ENCODE data around the gene SPATA2. TPM values are rescaled to one million over a fixed set of nuclear protein-coding genes. Genes with fewer than 3 reads are reported as not detected.
"Not testable (repeated sequence)": the region's sequence is repeated elsewhere in the genome, so short reads cannot be mapped to it uniquely, and the experiment has no call there.

SPATA2 gene, protein sequence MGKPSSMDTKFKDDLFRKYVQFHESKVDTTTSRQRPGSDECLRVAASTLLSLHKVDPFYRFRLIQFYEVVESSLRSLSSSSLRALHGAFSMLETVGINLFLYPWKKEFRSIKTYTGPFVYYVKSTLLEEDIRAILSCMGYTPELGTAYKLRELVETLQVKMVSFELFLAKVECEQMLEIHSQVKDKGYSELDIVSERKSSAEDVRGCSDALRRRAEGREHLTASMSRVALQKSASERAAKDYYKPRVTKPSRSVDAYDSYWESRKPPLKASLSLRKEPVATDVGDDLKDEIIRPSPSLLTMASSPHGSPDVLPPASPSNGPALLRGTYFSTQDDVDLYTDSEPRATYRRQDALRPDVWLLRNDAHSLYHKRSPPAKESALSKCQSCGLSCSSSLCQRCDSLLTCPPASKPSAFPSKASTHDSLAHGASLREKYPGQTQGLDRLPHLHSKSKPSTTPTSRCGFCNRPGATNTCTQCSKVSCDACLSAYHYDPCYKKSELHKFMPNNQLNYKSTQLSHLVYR
- 3.2 and 3.3 TPM in 2 replicates for total RNA-seq

DNA sequence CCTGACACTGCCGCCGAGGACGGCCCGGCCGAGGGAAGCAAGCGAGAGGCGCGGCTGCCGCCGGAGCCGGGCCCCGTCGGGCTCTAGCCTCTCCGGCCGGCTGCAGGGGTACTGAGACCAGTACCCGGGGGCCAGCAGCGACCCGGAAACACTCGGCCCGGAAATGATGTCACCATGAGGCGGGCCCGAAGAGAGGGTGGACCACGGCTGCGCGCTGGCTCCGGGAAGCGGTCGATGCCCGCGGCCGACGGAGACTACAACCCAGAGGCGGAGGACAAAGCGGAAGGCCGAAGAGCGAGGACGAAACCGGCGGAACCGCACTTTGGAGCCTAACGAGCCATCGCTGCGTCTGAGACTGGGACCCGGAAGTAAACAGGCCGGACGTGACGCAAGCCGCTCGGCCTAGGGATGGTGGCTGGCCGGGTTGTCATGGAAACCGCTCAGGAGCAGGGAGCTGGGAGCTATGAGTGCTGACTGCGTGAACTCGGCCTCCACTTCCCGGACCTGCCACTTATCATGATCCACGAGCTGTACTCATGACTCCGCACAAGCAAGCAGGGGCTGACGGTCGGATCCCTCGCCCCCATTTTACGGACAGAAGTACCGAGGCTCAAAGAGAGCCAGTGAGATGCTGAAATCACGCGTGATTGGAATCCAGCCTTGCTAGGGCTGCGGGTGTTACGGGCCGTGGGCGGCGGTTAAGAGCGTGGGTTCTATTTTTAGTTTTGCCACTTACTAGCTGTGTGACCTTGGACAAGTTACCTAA, at the start of gene SPATA2:
Gene SPATA2 (minus strand): TSS at position 150 of the 766 bp plus-strand sequence. CDS start 7,039 bp downstream, outside the sequence.
- H3K4me1 ChIP-seq (ENCODE audit: insufficient read depth, low read length) = peaks cover 28% of the 10 kb centered on the region
- H3K36me3 ChIP-seq (ENCODE audit: insufficient read depth, low read length) = no peaks in the 10 kb centered on the region
- H3K79me2 ChIP-seq (ENCODE audit: insufficient read depth, low read length) = peaks cover 44% of the 10 kb centered on the region
- no peaks in the 10 kb centered on the region for H3K27me3 ChIP-seq (ENCODE audit: insufficient read depth, low read length)
- no peaks in the 10 kb centered on the region for H3K9me3 ChIP-seq (ENCODE audit: low read depth, low read length)
- DNase-seq (ENCODE audit: insufficient read length, low spot score, missing footprints) = peak; percentile 99
- H4K20me1 ChIP-seq (ENCODE audit: insufficient read depth, low read length) = peaks cover 39% of the 10 kb centered on the region
- H3K4me3 ChIP-seq (ENCODE audit: insufficient read depth, low read length) = peak within 1 kb of the TSS; percentile 95
- peak within 1 kb of the TSS; percentile 100 for H3K27ac ChIP-seq (ENCODE audit: low read depth, low read length)
- peak within 1 kb of the TSS; percentile 97 for H2AFZ ChIP-seq (ENCODE audit: low read length)
- H3K4me2 ChIP-seq (ENCODE audit: insufficient read depth, low read length) = peak within 1 kb of the TSS; percentile 100
- TF ChIP-seq, protein P1, sequence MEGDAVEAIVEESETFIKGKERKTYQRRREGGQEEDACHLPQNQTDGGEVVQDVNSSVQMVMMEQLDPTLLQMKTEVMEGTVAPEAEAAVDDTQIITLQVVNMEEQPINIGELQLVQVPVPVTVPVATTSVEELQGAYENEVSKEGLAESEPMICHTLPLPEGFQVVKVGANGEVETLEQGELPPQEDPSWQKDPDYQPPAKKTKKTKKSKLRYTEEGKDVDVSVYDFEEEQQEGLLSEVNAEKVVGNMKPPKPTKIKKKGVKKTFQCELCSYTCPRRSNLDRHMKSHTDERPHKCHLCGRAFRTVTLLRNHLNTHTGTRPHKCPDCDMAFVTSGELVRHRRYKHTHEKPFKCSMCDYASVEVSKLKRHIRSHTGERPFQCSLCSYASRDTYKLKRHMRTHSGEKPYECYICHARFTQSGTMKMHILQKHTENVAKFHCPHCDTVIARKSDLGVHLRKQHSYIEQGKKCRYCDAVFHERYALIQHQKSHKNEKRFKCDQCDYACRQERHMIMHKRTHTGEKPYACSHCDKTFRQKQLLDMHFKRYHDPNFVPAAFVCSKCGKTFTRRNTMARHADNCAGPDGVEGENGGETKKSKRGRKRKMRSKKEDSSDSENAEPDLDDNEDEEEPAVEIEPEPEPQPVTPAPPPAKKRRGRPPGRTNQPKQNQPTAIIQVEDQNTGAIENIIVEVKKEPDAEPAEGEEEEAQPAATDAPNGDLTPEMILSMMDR (IDR thresholded peaks at IDR 0.05; ENCODE audit: extremely low read depth, low read depth, low read length) = no peak

DNA sequence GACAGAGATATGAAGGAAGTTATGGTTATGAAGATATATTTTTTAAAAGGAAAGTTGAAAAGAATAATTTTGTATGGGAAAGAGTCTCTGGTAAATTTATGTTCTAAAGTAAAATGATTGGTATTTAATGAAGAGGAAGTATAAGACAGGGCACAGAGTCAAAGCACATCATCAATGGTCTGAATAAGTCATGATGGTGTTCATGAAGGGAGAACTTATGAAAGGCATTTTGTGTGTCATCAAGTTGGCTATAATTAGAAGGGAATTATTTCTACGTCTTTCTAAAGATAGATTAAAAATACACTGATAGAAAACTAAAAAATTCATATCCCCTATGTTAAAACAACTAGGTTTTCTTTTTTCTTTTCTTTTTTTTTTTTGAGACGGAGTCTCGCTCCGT, 46.1 kb upstream of the SPATA2 start:
- no peaks in the 10 kb centered on the region for H4K20me1 ChIP-seq (ENCODE audit: insufficient read depth, low read length)
- H3K4me3 ChIP-seq (ENCODE audit: insufficient read depth, low read length) = no peak overlapping the region
- no peaks in the 10 kb centered on the region for H3K27me3 ChIP-seq (ENCODE audit: insufficient read depth, low read length)
- no peaks in the 10 kb centered on the region for H3K4me1 ChIP-seq (ENCODE audit: insufficient read depth, low read length)
- no peak for DNase-seq (ENCODE audit: insufficient read length, low spot score, missing footprints)
- H3K9me3 ChIP-seq (ENCODE audit: low read depth, low read length) = no peaks in the 10 kb centered on the region
- H3K36me3 ChIP-seq (ENCODE audit: insufficient read depth, low read length) = no peaks in the 10 kb centered on the region
- H3K79me2 ChIP-seq (ENCODE audit: insufficient read depth, low read length) = no peaks in the 10 kb centered on the region
- H3K27ac ChIP-seq (ENCODE audit: low read depth, low read length) = no peak overlapping the region
- H3K4me2 ChIP-seq (ENCODE audit: insufficient read depth, low read length) = no peak overlapping the region
- no peak overlapping the region for H2AFZ ChIP-seq (ENCODE audit: low read length)
- TF ChIP-seq, protein P1 (IDR thresholded peaks at IDR 0.05; ENCODE audit: extremely low read depth, low read depth, low read length) = no peak

DNA sequence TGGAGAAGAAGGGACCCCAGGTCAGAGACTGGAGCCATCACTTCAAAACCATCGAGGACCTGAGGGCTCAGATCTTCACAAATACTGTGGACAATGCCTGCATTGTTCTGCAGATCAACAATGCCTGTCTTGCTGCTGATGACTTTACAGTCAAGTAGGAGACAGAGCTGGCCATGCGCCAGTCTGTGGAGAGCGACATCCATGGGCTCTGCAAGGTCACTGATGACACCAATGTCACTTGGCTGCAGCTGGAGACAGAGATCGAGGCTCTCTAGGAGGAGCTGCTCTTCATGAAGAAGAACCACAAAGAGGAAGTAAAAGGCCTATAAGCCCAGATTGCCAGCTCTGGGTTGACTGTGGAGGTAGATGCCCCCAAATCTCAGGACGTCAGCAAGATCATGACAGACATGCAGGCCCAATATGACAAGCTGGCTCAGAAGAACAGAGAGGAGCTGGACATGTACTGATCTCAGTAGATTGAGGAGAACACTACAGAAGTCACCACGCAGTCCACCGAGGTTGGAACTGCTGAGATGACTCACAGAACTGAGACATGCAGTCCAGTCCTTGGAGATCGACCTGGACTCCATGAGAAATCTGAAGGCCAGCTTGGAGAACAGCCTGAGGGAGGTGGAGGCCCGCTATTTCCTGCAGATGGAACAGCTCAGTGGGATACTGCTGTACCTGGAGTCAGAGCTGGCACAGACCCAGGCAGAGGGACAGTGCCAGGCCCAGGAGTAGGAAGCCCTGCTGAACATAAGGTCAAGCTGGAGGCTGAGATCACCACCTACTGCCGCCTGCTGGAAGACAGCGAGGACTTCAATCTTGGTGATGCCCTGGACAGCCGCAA, 42.0 kb upstream of the SPATA2 start:
- H3K36me3 ChIP-seq (ENCODE audit: insufficient read depth, low read length) = peaks cover 36% of the 10 kb centered on the region
- H3K4me3 ChIP-seq (ENCODE audit: insufficient read depth, low read length); H3K27me3 ChIP-seq (ENCODE audit: insufficient read depth, low read length); H3K79me2 ChIP-seq (ENCODE audit: insufficient read depth, low read length); H3K9me3 ChIP-seq (ENCODE audit: low read depth, low read length); H3K27ac ChIP-seq (ENCODE audit: low read depth, low read length); DNase-seq (ENCODE audit: insufficient read length, low spot score, missing footprints); H3K4me2 ChIP-seq (ENCODE audit: insufficient read depth, low read length); H2AFZ ChIP-seq (ENCODE audit: low read length); H3K4me1 ChIP-seq (ENCODE audit: insufficient read depth, low read length): not testable (repeated sequence)
- H4K20me1 ChIP-seq (ENCODE audit: insufficient read depth, low read length) = peaks cover 12% of the 10 kb centered on the region

DNA sequence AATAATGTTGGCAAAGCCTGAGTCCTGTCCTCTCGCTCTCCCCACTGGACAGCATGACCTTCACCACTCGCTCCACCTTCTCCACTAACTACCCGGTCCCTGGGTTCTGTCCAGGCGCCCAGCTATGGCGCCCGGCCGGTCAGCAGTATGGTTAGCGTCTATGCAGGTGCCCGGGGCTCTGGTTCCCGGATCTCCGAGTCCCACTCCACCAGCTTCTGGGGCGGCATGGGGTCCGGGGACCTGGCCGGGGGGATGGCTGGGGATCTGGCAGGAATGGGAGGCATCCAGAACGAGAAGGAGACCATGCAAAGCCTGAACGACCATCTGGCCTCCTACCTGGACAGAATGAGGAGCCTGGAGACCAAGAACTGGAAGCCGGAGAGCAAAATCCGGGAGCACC, 41.4 kb upstream of the SPATA2 start:
- TF ChIP-seq, protein P1 (IDR thresholded peaks at IDR 0.05; ENCODE audit: extremely low read depth, low read depth, low read length) = no peak

DNA sequence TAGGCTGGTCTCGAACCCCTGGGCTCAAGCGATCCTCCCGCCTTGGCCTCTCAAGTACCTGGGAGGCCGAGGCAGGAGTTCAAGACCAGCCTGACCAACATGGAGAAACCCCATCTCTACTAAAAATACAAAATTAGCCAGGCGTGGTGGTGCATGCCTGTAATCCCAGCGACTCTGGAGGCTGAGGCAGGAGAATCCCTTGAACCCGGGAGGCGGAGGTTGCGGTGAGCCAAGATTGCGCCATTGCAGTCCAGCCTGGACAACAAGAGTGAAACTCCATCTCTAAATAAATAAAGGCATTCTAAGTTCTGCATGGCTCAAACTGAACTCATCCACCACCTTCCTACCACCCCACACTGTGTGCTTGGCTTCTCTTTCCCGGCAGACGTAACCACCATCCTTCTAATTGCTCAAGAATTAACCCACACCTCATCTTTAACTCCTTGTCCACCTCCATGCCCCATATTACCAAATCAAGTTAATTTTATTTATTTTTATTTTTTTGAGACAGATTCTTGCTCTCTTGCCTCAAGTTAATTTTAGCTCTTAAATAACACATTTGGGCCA, 40.6 kb upstream of the SPATA2 start:
- H3K27me3 ChIP-seq (ENCODE audit: insufficient read depth, low read length); DNase-seq (ENCODE audit: insufficient read length, low spot score, missing footprints); H3K4me3 ChIP-seq (ENCODE audit: insufficient read depth, low read length); H3K4me2 ChIP-seq (ENCODE audit: insufficient read depth, low read length); H2AFZ ChIP-seq (ENCODE audit: low read length); H3K79me2 ChIP-seq (ENCODE audit: insufficient read depth, low read length); H3K27ac ChIP-seq (ENCODE audit: low read depth, low read length); H3K9me3 ChIP-seq (ENCODE audit: low read depth, low read length): not testable (repeated sequence)
- Histone ChIP-seq H3K36me3 (ENCODE audit: insufficient read depth, low read length) (peaks cover 42% of the 10 kb centered on the region), H4K20me1 (ENCODE audit: insufficient read depth, low read length) (peaks cover 21% of the 10 kb centered on the region), H3K4me1 (ENCODE audit: insufficient read depth, low read length) (peaks cover 14% of the 10 kb centered on the region)

More for the DNA sequence above, 41.4 kb upstream of the SPATA2 start:
- no peak overlapping the region for H3K27ac ChIP-seq (ENCODE audit: low read depth, low read length)
- peaks cover 5% of the 10 kb centered on the region for H3K79me2 ChIP-seq (ENCODE audit: insufficient read depth, low read length)
- H3K4me2 ChIP-seq (ENCODE audit: insufficient read depth, low read length) = no peak overlapping the region
- no peak overlapping the region for H2AFZ ChIP-seq (ENCODE audit: low read length)
- no peak for DNase-seq (ENCODE audit: insufficient read length, low spot score, missing footprints)
- H3K4me3 ChIP-seq (ENCODE audit: insufficient read depth, low read length) = no peak overlapping the region
- peaks cover 42% of the 10 kb centered on the region for H3K36me3 ChIP-seq (ENCODE audit: insufficient read depth, low read length)
- H4K20me1 ChIP-seq (ENCODE audit: insufficient read depth, low read length) = peaks cover 19% of the 10 kb centered on the region
- peaks cover 7% of the 10 kb centered on the region for H3K4me1 ChIP-seq (ENCODE audit: insufficient read depth, low read length)
- H3K27me3 ChIP-seq (ENCODE audit: insufficient read depth, low read length) = no peaks in the 10 kb centered on the region
- no peaks in the 10 kb centered on the region for H3K9me3 ChIP-seq (ENCODE audit: low read depth, low read length)

Measured in osteoblast (primary cell).